Posterior vena cava (tissue), 2 donors: Measurements from ENCODE around the gene KIRREL1. TPM values are rescaled to one million over a fixed set of nuclear protein-coding genes. Genes with fewer than 3 reads are reported as not detected.

Experiments used
- DNase-seq: peaks from one replicate; pipeline ENCODE4 v3.0.0-alpha.2; 2020; ENCODE audit warnings: low spot score
- intact Hi-C, 2 donors: fragments of 100-400 bp; cut with DNase I; formaldehyde crosslinking; loops; one replicate each; pipeline versions ENCODE4 v1.14.1 to v1.14.2; 2022 to 2023
- total RNA-seq, 2 donors: library from RNA; stranded (reverse); fragmentation: NEBNext Ultra II Directional; extraction: Animal tissue kit (Norgen Biotek cat#: 25700); gene quantifications; one replicate each; pipeline ENCODE4 v1.2.1, GENCODE V29; 2021
- donor health status: DM: yes; HTN: yes; CAD: no.
- donor health status: DM: yes; HTN: yes; CAD: no.

KIRREL1 gene
- total RNA-seq, 2 donors from 2014 or later, result 57.9 to 68.9 TPM

GRCh38 chr1:158087320-158087927 lies 94.0 kb downstream of the KIRREL1 start:
- no peak for DNase-seq
- intact Hi-C loops, result loop anchor here (2.0 to 5.0 kb wide), 2 partner anchors 95 kb away; partner anchors contain the start of gene KIRREL1 (in 2 of the 2)

- intact Hi-C loops, result loop anchor here in 1 of 2 donors (5.0 kb wide), 1 partner anchor 97 kb away; the partner anchor contains the start of gene KIRREL1
- DNase-seq, result no peak
Observed at GRCh38 chr1:158089476-158089875, 96.0 kb downstream of the KIRREL1 start.

GRCh38 chr1:158089925-158090637 lies 96.6 kb downstream of the KIRREL1 start:
- intact Hi-C loops, result loop anchor here in 1 of 2 donors (5.0 to 10.0 kb wide), 2 partner anchors 98 to 495 kb away; partner anchors contain the start of genes FCRL4 and KIRREL1
- DNase-seq, result no peak

- intact Hi-C loops, result loop anchor here in 1 of 2 donors (10.0 kb wide), 1 partner anchor 499 kb away; the partner anchor contains the start of gene FCRL4
- no peak for DNase-seq
Observed at GRCh38 chr1:158093376-158093775, 99.9 kb downstream of the KIRREL1 start.

- DNase-seq, result no peak
- intact Hi-C loops, result loop anchor here in 1 of 2 donors (10.0 kb wide), 1 partner anchor 500 kb away; the partner anchor contains the start of gene FCRL4
Observed at GRCh38 chr1:158094571-158094970, 101.1 kb downstream of the KIRREL1 start.

GRCh38 chr1:158095737-158096335 lies 102.4 kb downstream of the KIRREL1 start:
- intact Hi-C loops, result loop anchor here in 1 of 2 donors (10.0 kb wide), 1 partner anchor 501 kb away; the partner anchor contains the start of gene FCRL4
- DNase-seq, result no peak

GRCh38 chr1:158098256-158098655 lies 104.8 kb downstream of the KIRREL1 start:
- no peak for DNase-seq
- intact Hi-C loops, result loop anchor here in 1 of 2 donors (10.0 kb wide), 1 partner anchor 503 kb away; the partner anchor contains the start of gene FCRL4

- no peak for DNase-seq
- intact Hi-C loops, result loop anchor here in 1 of 2 donors (10.0 kb wide), 1 partner anchor 504 kb away; the partner anchor contains the start of gene FCRL4
Observed at GRCh38 chr1:158099185-158099584, 105.7 kb downstream of the KIRREL1 start.

- DNase-seq, result no peak
- intact Hi-C loops, result no loop called here
Observed at GRCh38 chr1:158100498-158100897, 107.1 kb downstream of the KIRREL1 start.

GRCh38 chr1:158101455-158101854 lies 108.0 kb downstream of the KIRREL1 start:
- intact Hi-C loops, result no loop called here
- no peak for DNase-seq

GRCh38 chr1:158101927-158102326 lies 108.5 kb downstream of the KIRREL1 start:
- intact Hi-C loops, result no loop called here
- no peak for DNase-seq

- no peak for DNase-seq
- intact Hi-C loops, result no loop called here
Observed at GRCh38 chr1:158102881-158103674, 109.6 kb downstream of the KIRREL1 start.

GRCh38 chr1:158103861-158104522 lies 110.5 kb downstream of the KIRREL1 start:
- intact Hi-C loops, result no loop called here
- no peak for DNase-seq

GRCh38 chr1:158104891-158105290 lies 111.4 kb downstream of the KIRREL1 start:
- intact Hi-C loops, result no loop called here
- no peak for DNase-seq

- intact Hi-C loops, result no loop called here
- DNase-seq, result no peak
Observed at GRCh38 chr1:158105352-158106095, 112.1 kb downstream of the KIRREL1 start.

GRCh38 chr1:158107916-158108315 lies 114.5 kb downstream of the KIRREL1 start:
- intact Hi-C loops, result no loop called here
- DNase-seq, result no peak

- no peak for DNase-seq
- intact Hi-C loops, result no loop called here
Observed at GRCh38 chr1:158112994-158113758, 119.7 kb downstream of the KIRREL1 start.
